PC-9 (cell line): ENCODE data around the gene CD164. TPM values are rescaled to one million over a fixed set of nuclear protein-coding genes. Genes with fewer than 3 reads are reported as not detected.

ENCODE experiments used
- BruUV-seq: library from RNA; stranded (reverse); fragments of 400-500 nt; replicated peaks from 2 replicates; lab custom pipeline; 2021; lab: Mats Ljungman, UMichigan
- CTCF ChIA-PET: fragments of 300-600 bp; sonication (Branson Sonifier 250); formaldehyde crosslinking; loops from one replicate; lab custom pipeline; 2022; ENCODE audit warnings: antibody characterized with exemption; lab: Charles Lee
- POLR2A ChIA-PET: fragments of 300-600 bp; sonication (Branson Sonifier 250); formaldehyde crosslinking; loops from one replicate; lab custom pipeline; 2022; ENCODE audit warnings: antibody characterized with exemption; ENCODE audit not compliant: unreplicated experiment; lab: Charles Lee
- DNase-seq, 2 experiments: peaks; one replicate each; pipeline versions ENCODE4 v3.0.0 to v3.0.0-alpha.2; 2015 to 2022; ENCODE audit warnings: mixed read lengths in 1 of 2
- H2AFZ ChIP-seq: fragments of 200-600 bp; sonication (generic); 2 replicates; pipeline ENCODE4 v1.8.1; 2017; ENCODE audit warnings: antibody characterized with exemption
- H3F3A ChIP-seq: fragments of 200-600 bp; sonication (generic); 2 replicates; pipeline ENCODE4 v1.8.1; 2017; ENCODE audit warnings: antibody characterized with exemption, mild to moderate bottlenecking, low read depth; ENCODE audit not compliant: insufficient read depth
- H3K27ac ChIP-seq: fragments of 200-600 bp; sonication (generic); 2 replicates; pipeline ENCODE4 v1.6.1; 2016; ENCODE audit warnings: mixed run types
- H3K27me3 ChIP-seq: fragments of 200-600 bp; sonication (generic); 2 replicates; pipeline ENCODE4 v1.6.1; 2016; ENCODE audit warnings: low read depth, mixed run types; ENCODE audit not compliant: insufficient read depth
- H3K36me3 ChIP-seq: fragments of 200-600 bp; sonication (generic); 2 replicates; pipeline ENCODE4 v1.6.1; 2016; ENCODE audit warnings: low read depth, mixed run types
- H3K4me1 ChIP-seq: fragments of 200-600 bp; sonication (generic); replicated peaks from 2 replicates; pipeline ENCODE4 v1.6.1; 2016; ENCODE audit warnings: mixed run types; ENCODE audit not compliant: insufficient read depth
- H3K4me2 ChIP-seq: fragments of 200-600 bp; sonication (generic); 2 replicates; pipeline ENCODE4 v1.6.1; 2017; ENCODE audit warnings: mixed run types
- H3K4me3 ChIP-seq: fragments of 200-600 bp; sonication (generic); 2 replicates; pipeline ENCODE4 v1.6.1; 2016; ENCODE audit warnings: mixed run types
- H3K79me2 ChIP-seq: fragments of 200-600 bp; sonication (generic); 2 replicates; pipeline ENCODE4 v1.6.1; 2017; ENCODE audit warnings: low read depth, mixed run types
- H3K9me2 ChIP-seq: fragments of 200-600 bp; sonication (generic); 2 replicates; pipeline ENCODE4 v1.8.1; 2017; ENCODE audit warnings: mild to moderate bottlenecking; ENCODE audit not compliant: insufficient read depth
- H3K9me3 ChIP-seq: fragments of 200-600 bp; sonication (generic); 2 replicates; pipeline ENCODE4 v1.8.1; 2016; ENCODE audit warnings: low read depth; ENCODE audit not compliant: insufficient read depth
- H4K20me1 ChIP-seq: fragments of 200-600 bp; sonication (generic); 2 replicates; pipeline ENCODE4 v1.8.1; 2017; ENCODE audit not compliant: insufficient read depth
- CTCF ChIP-seq: fragments of 200-600 bp; sonication (generic); conservative IDR thresholded peaks from 2 replicates; pipeline ENCODE4 v1.6.1; 2017; ENCODE audit warnings: mixed run types, antibody characterized with exemption, mild to moderate bottlenecking, moderate library complexity
- EZH2 ChIP-seq: fragments of 200-600 bp; sonication (generic); IDR thresholded peaks from 2 replicates; pipeline ENCODE4 v1.8.0; 2017; ENCODE audit warnings: antibody characterized with exemption, low read depth
- intact Hi-C: fragments of 100-400 bp; cut with micrococcal nuclease; formaldehyde crosslinking; loops from one replicate; pipeline ENCODE4 v1.10.0; 2022; ENCODE audit not compliant: unreplicated experiment
- total RNA-seq: library from RNA; stranded (reverse); gene quantifications from 2 replicates; pipeline ENCODE4 v1.2.3, GENCODE V29; 2021

The CD164 gene
- total RNA-seq, 1 experiment from 2014 or later, result 170 TPM

DNA sequence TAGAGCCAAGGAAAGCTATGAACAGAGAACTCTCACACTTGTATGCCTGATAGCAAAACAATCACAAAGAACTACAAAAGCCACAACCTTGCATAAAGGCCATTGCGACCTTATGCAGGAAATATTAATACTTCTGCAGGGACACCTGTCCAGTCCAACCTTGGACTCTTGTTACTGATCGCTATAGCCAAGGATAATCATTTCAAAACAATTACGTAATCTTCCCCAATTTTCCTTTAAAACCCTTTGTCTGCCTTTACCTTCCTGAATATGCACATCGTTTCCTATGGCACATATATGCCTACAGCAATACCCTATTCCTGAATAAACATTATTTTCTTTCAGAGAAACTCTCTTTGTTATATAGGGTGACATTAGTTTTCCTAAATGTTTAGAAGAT, 35.4 kb upstream of the CD164 start:
- Histone ChIP-seq H3K9me2 (no peaks in the 10 kb centered on the region), H3K9me3 (no peaks in the 10 kb centered on the region), H4K20me1 (no peaks in the 10 kb centered on the region), H3K27ac (no peak overlapping the region), H3K4me3 (no peak overlapping the region), H3K36me3 (no peaks in the 10 kb centered on the region), H3K4me1 (peaks cover 13% of the 10 kb centered on the region), H3K27me3 (no peaks in the 10 kb centered on the region), H3K4me2 (no peak overlapping the region), H3K79me2 (no peaks in the 10 kb centered on the region), H3F3A (peaks cover 11% of the 10 kb centered on the region), H2AFZ (no peak overlapping the region)
- CTCF ChIA-PET, result no interaction called here
- DNase-seq, result no peak
- TF ChIP-seq EZH2 (no peak), CTCF (no peak)
- no TSS peak for BruUV-seq
- intact Hi-C loops, result no loop called here
- POLR2A ChIA-PET, result no interaction called here

GRCh38 chr6:109411034-109411433, 28.8 kb upstream of the CD164 start:
- Histone ChIP-seq H3K9me2 (no peaks in the 10 kb centered on the region), H3K4me1 (no peaks in the 10 kb centered on the region), H3K4me2 (no peak overlapping the region), H3K79me2 (no peaks in the 10 kb centered on the region), H4K20me1 (no peaks in the 10 kb centered on the region), H3K9me3 (no peaks in the 10 kb centered on the region), H3K4me3 (no peak overlapping the region), H3K27me3 (no peaks in the 10 kb centered on the region), H3F3A (no peaks in the 10 kb centered on the region), H3K27ac (no peak overlapping the region), H2AFZ (no peak overlapping the region), H3K36me3 (no peaks in the 10 kb centered on the region)
- no TSS peak for BruUV-seq
- intact Hi-C loops, result no loop called here
- no peak for DNase-seq
- ChIA-PET CTCF (no interaction called here), POLR2A (no interaction called here)
- TF ChIP-seq CTCF (no peak), EZH2 (no peak)

GRCh38 chr6:109406196-109406595, 23.9 kb upstream of the CD164 start:
- no peak overlapping the region for H3K4me3 ChIP-seq
- intact Hi-C loops, result no loop called here
- no peaks in the 10 kb centered on the region for H4K20me1 ChIP-seq
- no peaks in the 10 kb centered on the region for H3K36me3 ChIP-seq
- no peak overlapping the region for H3K27ac ChIP-seq
- H2AFZ ChIP-seq, result no peak overlapping the region
- H3K9me3 ChIP-seq, result no peaks in the 10 kb centered on the region
- ChIA-PET POLR2A (no interaction called here), CTCF (no interaction called here)
- no peaks in the 10 kb centered on the region for H3K9me2 ChIP-seq
- H3K4me2 ChIP-seq, result no peak overlapping the region
- TF ChIP-seq CTCF, result no peak
- TF ChIP-seq EZH2, result no peak
- no TSS peak for BruUV-seq
- H3K27me3 ChIP-seq, result no peaks in the 10 kb centered on the region
- H3F3A ChIP-seq, result no peaks in the 10 kb centered on the region
- H3K4me1 ChIP-seq, result no peaks in the 10 kb centered on the region
- no peaks in the 10 kb centered on the region for H3K79me2 ChIP-seq
- DNase-seq, result no peak
